Measurements from ENCODE around the gene SMYD3.

GRCh38 chr1:245790441-245790840, 716.6 kb downstream of the SMYD3 start:
- TF ChIP-seq POLR2A (IDR thresholded peaks at IDR 0.05; ENCODE audit: low read depth), result no peak
- no peak for TF ChIP-seq POLR2AphosphoS5 (IDR thresholded peaks at IDR 0.05)
